IMR-90 (cell line): Measurements from ENCODE around the gene CHST3. TPM values are rescaled to one million over a fixed set of nuclear protein-coding genes. Genes with fewer than 3 reads are reported as not detected.

Source experiments
- ATAC-seq: fragments of 200-7000 bp; cut with Tn5 transposase; 2 replicates; pipeline ENCODE4 v1.9.1; 2020; ENCODE audit warnings: low read depth, mild to moderate bottlenecking, moderate library complexity
- BruUV-seq: library from RNA; stranded (reverse); fragments of 400-500 nt; replicated peaks from 2 replicates; lab custom pipeline; 2021; lab: Mats Ljungman, UMichigan
- CTCF ChIA-PET: fragments of 300-600 bp; formaldehyde crosslinking; extraction: SDS; loops from one replicate; lab custom pipeline; 2021; ENCODE audit warnings: antibody characterized with exemption; lab: Yijun Ruan, JAX
- POLR2A ChIA-PET: fragments of 300-600 bp; sonication (Branson Sonifier 250); formaldehyde crosslinking; loops from one replicate; lab custom pipeline; 2022; ENCODE audit warnings: antibody characterized with exemption; ENCODE audit not compliant: unreplicated experiment; lab: Charles Lee
- DNase-seq: peaks from one replicate; pipeline ENCODE4 v3.0.0; 2013
- H2AFZ ChIP-seq: replicated peaks from 2 replicates; pipeline ENCODE3; 2013; ENCODE audit warnings: low read length, mild to moderate bottlenecking; ENCODE audit not compliant: poor library complexity
- H2AK5ac ChIP-seq: 2 replicates; pipeline ENCODE4 v1.6.1; 2013; ENCODE audit warnings: low read depth, low read length, inconsistent platforms
- H2AK9ac ChIP-seq: replicated peaks from 2 replicates; pipeline ENCODE3; 2013; ENCODE audit warnings: mild to moderate bottlenecking, low read depth, low read length, moderate library complexity; ENCODE audit not compliant: poor library complexity
- H2BK120ac ChIP-seq: 2 replicates; pipeline ENCODE4 v1.6.1; 2013; ENCODE audit warnings: low read depth, low read length, inconsistent platforms
- H2BK15ac ChIP-seq: 3 replicates; pipeline ENCODE4 v1.6.1; 2013; ENCODE audit warnings: low read depth, low read length, inconsistent platforms
- H2BK20ac ChIP-seq: 2 replicates; pipeline ENCODE4 v1.6.1; 2013; ENCODE audit warnings: low read depth, mild to moderate bottlenecking, inconsistent platforms, low read length, moderate library complexity
- H2BK5ac ChIP-seq: 2 replicates; pipeline ENCODE4 v1.6.1; 2013; ENCODE audit warnings: mild to moderate bottlenecking, low read depth, low read length, inconsistent platforms; ENCODE audit not compliant: poor library complexity, severe bottlenecking
- H3K14ac ChIP-seq: replicated peaks from 2 replicates; pipeline ENCODE4 v1.6.1; 2013; ENCODE audit warnings: low read depth, low read length, inconsistent platforms
- H3K18ac ChIP-seq: 2 replicates; pipeline ENCODE4 v1.6.1; 2013; ENCODE audit warnings: low read depth, low read length, control low read depth
- H3K23ac ChIP-seq: 2 replicates; pipeline ENCODE4 v1.6.1; 2013; ENCODE audit warnings: low read depth, low read length, inconsistent platforms
- H3K27ac ChIP-seq: 2 replicates; pipeline ENCODE4 v1.5.1; 2013; ENCODE audit warnings: mild to moderate bottlenecking, control low read depth, low read length; ENCODE audit not compliant: insufficient read depth
- H3K27me3 ChIP-seq: 2 replicates; pipeline ENCODE4 v1.6.1; 2013; ENCODE audit warnings: low read length; ENCODE audit not compliant: control insufficient read depth, insufficient read depth
- H3K36me3 ChIP-seq: 2 replicates; pipeline ENCODE4 v1.6.1; 2013; ENCODE audit warnings: low read length, mixed read lengths; ENCODE audit not compliant: control insufficient read depth, insufficient read depth
- H3K4ac ChIP-seq: 2 replicates; pipeline ENCODE4 v1.6.1; 2013; ENCODE audit warnings: low read depth, low read length, inconsistent platforms
- H3K4me1 ChIP-seq: 2 replicates; pipeline ENCODE4 v1.6.1; 2013; ENCODE audit warnings: low read length, mixed read lengths; ENCODE audit not compliant: control insufficient read depth, insufficient read depth
- H3K4me2 ChIP-seq: 2 replicates; pipeline ENCODE4 v1.6.1; 2013; ENCODE audit warnings: low read depth, mild to moderate bottlenecking, control low read depth, low read length, moderate library complexity
- H3K4me3 ChIP-seq: 2 replicates; pipeline ENCODE4 v1.5.1; 2013; ENCODE audit warnings: low read depth, mild to moderate bottlenecking, control low read depth, low read length, moderate library complexity; ENCODE audit not compliant: insufficient read depth
- H3K56ac ChIP-seq: 2 replicates; pipeline ENCODE4 v1.6.1; 2013; ENCODE audit warnings: low read length, inconsistent platforms; ENCODE audit not compliant: insufficient read depth; ENCODE audit errors: extremely low read depth
- H3K79me1 ChIP-seq, 2 experiments: 2 replicates each; pipeline ENCODE4 v1.6.1; 2013; ENCODE audit warnings: low read length in 2 of 2, inconsistent platforms in 1 of 2, low read depth in 1 of 2
- H3K9ac ChIP-seq: 2 replicates; pipeline ENCODE4 v1.6.1; 2013; ENCODE audit warnings: low read depth, low read length, control low read depth
- H3K9me1 ChIP-seq: 2 replicates; pipeline ENCODE4 v1.6.1; 2013; ENCODE audit warnings: low read length, inconsistent platforms; ENCODE audit not compliant: insufficient read depth
- H3K9me3 ChIP-seq: 2 replicates; pipeline ENCODE4 v1.6.1; 2013; ENCODE audit warnings: low read length; ENCODE audit not compliant: control insufficient read depth, insufficient read depth
- H4K20me1 ChIP-seq: 2 replicates; pipeline ENCODE4 v1.6.1; 2013; ENCODE audit warnings: low read length, inconsistent platforms; ENCODE audit not compliant: insufficient read depth
- H4K5ac ChIP-seq: 2 replicates; pipeline ENCODE4 v1.6.1; 2013; ENCODE audit warnings: mild to moderate bottlenecking, low read depth, low read length, control low read depth
- H4K8ac ChIP-seq, 2 experiments: 2 replicates each; pipeline ENCODE4 v1.6.1; 2013; ENCODE audit warnings: low read depth in 2 of 2, low read length in 2 of 2, control low read depth in 1 of 2, inconsistent platforms in 1 of 2
- H4K91ac ChIP-seq: 2 replicates; pipeline ENCODE4 v1.6.1; 2013; ENCODE audit warnings: low read depth, low read length, inconsistent platforms; ENCODE audit not compliant: insufficient read depth
- BHLHE40 ChIP-seq: fragments of 150-350 bp; IDR thresholded peaks from 2 replicates; pipeline ENCODE4 v1.6.1; 2016; ENCODE audit warnings: mild to moderate bottlenecking, low read depth, low read length
- CEBPB ChIP-seq: IDR thresholded peaks from 2 replicates; pipeline ENCODE4 v1.6.1; 2012; ENCODE audit warnings: low read depth, low read length, improper control_type of control experiment
- CHD1 ChIP-seq: IDR thresholded peaks from 2 replicates; pipeline ENCODE4 v1.6.1; 2012; ENCODE audit warnings: low read depth, low read length, improper control_type of control experiment
- FOS ChIP-seq: fragments of 150-350 bp; IDR thresholded peaks from 2 replicates; pipeline ENCODE4 v1.6.1; 2016; ENCODE audit warnings: low read depth, low read length
- MAFK ChIP-seq: IDR thresholded peaks from 2 replicates; pipeline ENCODE4 v1.6.1; 2012; ENCODE audit warnings: low read depth, low read length, improper control_type of control experiment
- MAZ ChIP-seq: IDR thresholded peaks from 2 replicates; pipeline ENCODE4 v1.6.1; 2012; ENCODE audit warnings: low read depth, mild to moderate bottlenecking, low read length, improper control_type of control experiment, moderate library complexity, borderline replicate concordance
- MXI1 ChIP-seq: IDR thresholded peaks from 2 replicates; pipeline ENCODE4 v1.6.1; 2012; ENCODE audit warnings: low read depth, mild to moderate bottlenecking, low read length, moderate library complexity, borderline replicate concordance
- NFE2L2 ChIP-seq: fragments of 150-350 bp; IDR thresholded peaks from 2 replicates; pipeline ENCODE4 v1.6.1; 2016; ENCODE audit warnings: low read depth, mild to moderate bottlenecking, low read length
- POLR2A ChIP-seq: IDR thresholded peaks from 2 replicates; pipeline ENCODE4 v1.6.1; 2012; ENCODE audit warnings: mild to moderate bottlenecking, low read depth, low read length
- RAD21 ChIP-seq: IDR thresholded peaks from 2 replicates; pipeline ENCODE4 v1.6.1; 2012; ENCODE audit warnings: low read length, improper control_type of control experiment
- RCOR1 ChIP-seq: IDR thresholded peaks from 2 replicates; pipeline ENCODE4 v1.6.1; 2012; ENCODE audit warnings: mild to moderate bottlenecking, low read length, improper control_type of control experiment; ENCODE audit not compliant: insufficient replicate concordance
- RFX5 ChIP-seq: IDR thresholded peaks from 2 replicates; pipeline ENCODE4 v1.8.0; 2012; ENCODE audit warnings: low read depth, mild to moderate bottlenecking, low read length, moderate library complexity
- SMC3 ChIP-seq: fragments of 150-350 bp; IDR thresholded peaks from 2 replicates; pipeline ENCODE4 v1.6.1; 2016; ENCODE audit warnings: low read depth, mild to moderate bottlenecking, antibody characterized with exemption, low read length, moderate library complexity
- WGBS, 2 experiments: methylation state at CpG; one replicate each; pipeline versions ENCODE4 v1.1.5 to v1.1.7; 2013; ENCODE audit warnings: missing lambda C conversion rate in 2 of 2; ENCODE audit not compliant: insufficient read length in 1 of 2; ENCODE audit errors: extremely low coverage in 2 of 2; 5-methylcytosine and 5-hydroxymethylcytosine counted together
- dilution Hi-C: fragments of 300-500 bp; cut with HindIII; formaldehyde crosslinking; loops from one replicate; pipeline ENCODE4 v1.14.3; 2018; ENCODE audit warnings: low sequenced_read_pairs; ENCODE audit not compliant: unreplicated experiment
- in situ Hi-C: fragments of 300-500 bp; cut with MboI; formaldehyde crosslinking; loops from 3 replicates; pipeline ENCODE4 v1.14.3; 2019; ENCODE audit warnings: low sequenced_read_pairs, inconsistent platforms, mixed read lengths
- intact Hi-C: fragments of 100-400 bp; cut with micrococcal nuclease; formaldehyde crosslinking; loops from 2 replicates; pipeline ENCODE4 v1.10.0; 2022
- polyA plus RNA-seq, 3 experiments: library from polyadenylated mRNA; depleted of rRNA; stranded (reverse); fragments of >200 nt; gene quantifications; 2 replicates each; pipeline ENCODE4 v1.2.3, GENCODE V29; 2012; ENCODE audit warnings: low replicate concordance in 1 of 3
- total RNA-seq: library from RNA; depleted of rRNA; stranded (reverse); fragments of >200 nt; gene quantifications from 2 replicates; pipeline ENCODE4 v1.2.3, GENCODE V29; 2012
- TF ChIP-seq, protein P1 (sequence below): fragments of 150-350 bp; IDR thresholded peaks from 2 replicates; pipeline ENCODE4 v1.6.1; 2017; ENCODE audit warnings: mild to moderate bottlenecking, antibody characterized with exemption, low read length, low read depth
- TF ChIP-seq, protein P2 (sequence below): fragments of 150-350 bp; IDR thresholded peaks from 2 replicates; pipeline ENCODE4 v1.6.1; 2016; ENCODE audit warnings: low read depth, mild to moderate bottlenecking, low read length, moderate library complexity, borderline replicate concordance
- TF ChIP-seq, protein P3 (sequence below): conservative IDR thresholded peaks from 2 replicates; pipeline ENCODE4 v1.5.1; 2012; ENCODE audit warnings: mild to moderate bottlenecking, low read depth, low read length, improper control_type of control experiment

Gene CHST3
- total and polyA plus RNA-seq, 2 of the 4 experiments (the other 2 are of a cell fraction) = 8.6 to 9.0 TPM

DNA sequence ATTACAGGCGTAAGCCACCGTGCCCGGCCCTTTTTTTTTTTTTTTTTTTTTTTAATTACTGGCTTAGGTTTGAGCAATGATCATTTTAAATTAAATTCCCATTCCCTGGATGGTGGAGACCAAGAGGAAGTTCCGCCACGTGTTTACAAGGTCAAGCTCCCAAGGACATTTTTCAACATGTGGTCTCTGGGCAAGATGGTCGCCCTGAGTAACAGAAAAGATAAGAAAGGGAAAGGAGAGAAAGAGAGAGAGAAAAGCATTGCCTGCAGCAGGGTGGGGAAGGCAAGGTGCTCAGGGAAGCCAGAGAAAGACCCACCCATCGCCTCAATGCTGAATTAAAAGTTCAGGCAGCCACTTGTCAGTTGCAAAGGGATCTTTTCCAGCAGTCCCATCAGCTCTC lies 45.2 kb upstream of the CHST3 start:
- CTCF ChIA-PET = no interaction called here

More for the DNA sequence above, 45.2 kb upstream of the CHST3 start:
- H3K4ac ChIP-seq = no peak overlapping the region
- no peaks in the 10 kb centered on the region for H3K79me1 ChIP-seq
- H3K23ac ChIP-seq = no peak overlapping the region
- no peaks in the 10 kb centered on the region for H3K9me3 ChIP-seq
- DNase-seq = no peak
- H2AFZ ChIP-seq = no peak overlapping the region
- no peak overlapping the region for H2BK20ac ChIP-seq
- ATAC-seq = no peak
- POLR2A ChIA-PET = no interaction called here
- no peak overlapping the region for H4K5ac ChIP-seq
- intact Hi-C loops = no loop called here
- no peak overlapping the region for H2BK120ac ChIP-seq
- no TSS peak for BruUV-seq
- H3K4me2 ChIP-seq = no peak overlapping the region
- H3K4me1 ChIP-seq = peaks cover 15% of the 10 kb centered on the region; the same call in 1 of the 2 replicates
- H3K4me3 ChIP-seq = no peak overlapping the region
- no peak overlapping the region for H3K14ac ChIP-seq
- H3K36me3 ChIP-seq = no peaks in the 10 kb centered on the region
- H4K20me1 ChIP-seq = no peaks in the 10 kb centered on the region
- WGBS, 2 experiments = no CpG with 5 or more reads among the region's 7 CpGs
- H3K27ac ChIP-seq = no peak overlapping the region
- H2AK5ac ChIP-seq = no peak overlapping the region
- H3K18ac ChIP-seq = no peak overlapping the region
- H4K8ac ChIP-seq = no peak overlapping the region
- H2BK15ac ChIP-seq = no peak overlapping the region
- H4K91ac ChIP-seq = no peak overlapping the region
- H3K27me3 ChIP-seq = peaks cover 6% of the 10 kb centered on the region; the same call in 1 of the 2 replicates
- H2AK9ac ChIP-seq = no peak overlapping the region
- H3K56ac ChIP-seq = no peak overlapping the region
- H2BK5ac ChIP-seq = no peak overlapping the region
- peaks cover 13% of the 10 kb centered on the region for H3K9me1 ChIP-seq
- in situ Hi-C loops = no loop called here
- no peak overlapping the region for H3K9ac ChIP-seq
- dilution Hi-C loops = no loop called here
- TF ChIP-seq CHD1 (no peak), MAFK (no peak), RFX5 (no peak), RCOR1 (no peak), POLR2A (no peak), SMC3 (no peak), MAZ (no peak), BHLHE40 (no peak), NFE2L2 (no peak), CEBPB (no peak), MXI1 (no peak), RAD21 (no peak), FOS (no peak)
- TF ChIP-seq, protein P1, sequence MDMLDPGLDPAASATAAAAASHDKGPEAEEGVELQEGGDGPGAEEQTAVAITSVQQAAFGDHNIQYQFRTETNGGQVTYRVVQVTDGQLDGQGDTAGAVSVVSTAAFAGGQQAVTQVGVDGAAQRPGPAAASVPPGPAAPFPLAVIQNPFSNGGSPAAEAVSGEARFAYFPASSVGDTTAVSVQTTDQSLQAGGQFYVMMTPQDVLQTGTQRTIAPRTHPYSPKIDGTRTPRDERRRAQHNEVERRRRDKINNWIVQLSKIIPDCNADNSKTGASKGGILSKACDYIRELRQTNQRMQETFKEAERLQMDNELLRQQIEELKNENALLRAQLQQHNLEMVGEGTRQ = no peak
- TF ChIP-seq, protein P2, sequence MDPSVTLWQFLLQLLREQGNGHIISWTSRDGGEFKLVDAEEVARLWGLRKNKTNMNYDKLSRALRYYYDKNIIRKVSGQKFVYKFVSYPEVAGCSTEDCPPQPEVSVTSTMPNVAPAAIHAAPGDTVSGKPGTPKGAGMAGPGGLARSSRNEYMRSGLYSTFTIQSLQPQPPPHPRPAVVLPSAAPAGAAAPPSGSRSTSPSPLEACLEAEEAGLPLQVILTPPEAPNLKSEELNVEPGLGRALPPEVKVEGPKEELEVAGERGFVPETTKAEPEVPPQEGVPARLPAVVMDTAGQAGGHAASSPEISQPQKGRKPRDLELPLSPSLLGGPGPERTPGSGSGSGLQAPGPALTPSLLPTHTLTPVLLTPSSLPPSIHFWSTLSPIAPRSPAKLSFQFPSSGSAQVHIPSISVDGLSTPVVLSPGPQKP = no peak
- TF ChIP-seq, protein P3, sequence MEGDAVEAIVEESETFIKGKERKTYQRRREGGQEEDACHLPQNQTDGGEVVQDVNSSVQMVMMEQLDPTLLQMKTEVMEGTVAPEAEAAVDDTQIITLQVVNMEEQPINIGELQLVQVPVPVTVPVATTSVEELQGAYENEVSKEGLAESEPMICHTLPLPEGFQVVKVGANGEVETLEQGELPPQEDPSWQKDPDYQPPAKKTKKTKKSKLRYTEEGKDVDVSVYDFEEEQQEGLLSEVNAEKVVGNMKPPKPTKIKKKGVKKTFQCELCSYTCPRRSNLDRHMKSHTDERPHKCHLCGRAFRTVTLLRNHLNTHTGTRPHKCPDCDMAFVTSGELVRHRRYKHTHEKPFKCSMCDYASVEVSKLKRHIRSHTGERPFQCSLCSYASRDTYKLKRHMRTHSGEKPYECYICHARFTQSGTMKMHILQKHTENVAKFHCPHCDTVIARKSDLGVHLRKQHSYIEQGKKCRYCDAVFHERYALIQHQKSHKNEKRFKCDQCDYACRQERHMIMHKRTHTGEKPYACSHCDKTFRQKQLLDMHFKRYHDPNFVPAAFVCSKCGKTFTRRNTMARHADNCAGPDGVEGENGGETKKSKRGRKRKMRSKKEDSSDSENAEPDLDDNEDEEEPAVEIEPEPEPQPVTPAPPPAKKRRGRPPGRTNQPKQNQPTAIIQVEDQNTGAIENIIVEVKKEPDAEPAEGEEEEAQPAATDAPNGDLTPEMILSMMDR = no peak
